Type B pancreatic cell (in vitro differentiated cells): ENCODE measurements around the gene CDH11. TPM values are rescaled to one million over a fixed set of nuclear protein-coding genes. Genes with fewer than 3 reads are reported as not detected.

Experiments
- DNase-seq: peaks from one replicate; pipeline ENCODE4 v3.0.0; 2021; ENCODE audit warnings: mixed read lengths; ENCODE audit not compliant: unreplicated experiment; ENCODE audit errors: extremely low spot score
- H3K27ac Mint-ChIP-seq: 2 replicates; pipeline ENCODE4 v1.8.0; 2021; ENCODE audit warnings: mild to moderate bottlenecking, mixed read lengths
- H3K27me3 Mint-ChIP-seq: 2 replicates; pipeline ENCODE4 v1.8.0; 2021; ENCODE audit warnings: mixed read lengths
- H3K36me3 Mint-ChIP-seq: 2 replicates; pipeline ENCODE4 v1.8.0; 2021; ENCODE audit warnings: mixed read lengths
- H3K4me1 Mint-ChIP-seq: one replicate; pipeline ENCODE4 v1.8.0; 2021; ENCODE audit warnings: mixed read lengths; ENCODE audit not compliant: unreplicated experiment
- H3K4me3 Mint-ChIP-seq: 2 replicates; pipeline ENCODE4 v1.8.0; 2021; ENCODE audit warnings: mild to moderate bottlenecking, mixed read lengths
- H3K9me3 Mint-ChIP-seq: 2 replicates; pipeline ENCODE4 v1.8.0; 2021; ENCODE audit warnings: mixed read lengths
- total RNA-seq: library from RNA; stranded (reverse); gene quantifications from 2 replicates; pipeline ENCODE4 v1.2.1, GENCODE V29; 2021; ENCODE audit warnings: low replicate concordance
- TF ChIP-seq, protein P1 (sequence below): fragments of 200-600 bp; sonication (generic); conservative IDR thresholded peaks from 2 replicates; pipeline ENCODE4 v1.5.0; 2021; ENCODE audit warnings: antibody characterized with exemption, mild to moderate bottlenecking

CDH11 gene
- total RNA-seq, 1 donor from 2014 or later = 287 TPM

DNA sequence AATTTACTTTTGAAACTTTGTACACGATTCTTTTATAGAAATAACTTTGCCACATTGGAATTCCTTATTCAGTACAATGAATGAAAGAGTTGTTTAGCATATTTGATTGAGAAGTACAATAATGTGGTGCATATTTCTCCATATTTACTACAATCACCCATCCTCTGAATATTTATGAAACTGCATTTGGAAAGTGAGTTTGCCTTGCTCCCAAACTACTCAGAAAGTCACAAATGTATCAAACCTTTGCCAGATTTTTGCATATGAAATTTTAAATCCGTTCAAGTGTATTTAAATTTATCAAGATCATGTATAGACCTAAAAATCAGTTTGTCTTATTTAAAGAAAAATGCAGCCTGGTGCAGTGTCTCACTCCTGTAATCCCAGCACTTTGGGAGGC lies 148.7 kb downstream of the CDH11 start:
- Mint-ChIP-seq H3K27ac (no peak overlapping the region), H3K4me1 (peaks cover 16% of the 10 kb centered on the region), H3K36me3 (peaks cover 32% of the 10 kb centered on the region), H3K9me3 (no peaks in the 10 kb centered on the region), H3K27me3 (no peaks in the 10 kb centered on the region), H3K4me3 (no peak overlapping the region)
- TF ChIP-seq, protein P1, sequence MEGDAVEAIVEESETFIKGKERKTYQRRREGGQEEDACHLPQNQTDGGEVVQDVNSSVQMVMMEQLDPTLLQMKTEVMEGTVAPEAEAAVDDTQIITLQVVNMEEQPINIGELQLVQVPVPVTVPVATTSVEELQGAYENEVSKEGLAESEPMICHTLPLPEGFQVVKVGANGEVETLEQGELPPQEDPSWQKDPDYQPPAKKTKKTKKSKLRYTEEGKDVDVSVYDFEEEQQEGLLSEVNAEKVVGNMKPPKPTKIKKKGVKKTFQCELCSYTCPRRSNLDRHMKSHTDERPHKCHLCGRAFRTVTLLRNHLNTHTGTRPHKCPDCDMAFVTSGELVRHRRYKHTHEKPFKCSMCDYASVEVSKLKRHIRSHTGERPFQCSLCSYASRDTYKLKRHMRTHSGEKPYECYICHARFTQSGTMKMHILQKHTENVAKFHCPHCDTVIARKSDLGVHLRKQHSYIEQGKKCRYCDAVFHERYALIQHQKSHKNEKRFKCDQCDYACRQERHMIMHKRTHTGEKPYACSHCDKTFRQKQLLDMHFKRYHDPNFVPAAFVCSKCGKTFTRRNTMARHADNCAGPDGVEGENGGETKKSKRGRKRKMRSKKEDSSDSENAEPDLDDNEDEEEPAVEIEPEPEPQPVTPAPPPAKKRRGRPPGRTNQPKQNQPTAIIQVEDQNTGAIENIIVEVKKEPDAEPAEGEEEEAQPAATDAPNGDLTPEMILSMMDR = no peak
- no peak for DNase-seq

DNA sequence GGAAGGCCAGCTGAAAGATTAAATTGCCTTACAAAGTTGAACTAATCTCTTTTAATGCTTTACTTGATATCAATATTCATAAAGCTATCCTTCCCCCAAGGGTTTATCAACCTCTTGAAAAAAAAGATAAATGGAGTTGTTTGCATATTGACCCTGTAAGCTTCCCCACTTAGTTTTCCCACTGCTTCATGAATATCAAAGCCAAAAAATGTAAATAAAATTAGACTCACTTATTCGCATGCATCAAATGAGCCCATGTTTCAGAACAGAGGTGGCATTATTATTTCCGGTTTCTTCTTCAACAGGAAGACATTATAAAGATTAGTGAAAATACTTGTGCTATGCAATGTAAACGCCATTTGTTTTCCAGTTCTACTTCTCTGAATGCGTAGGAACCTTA lies 150.7 kb downstream of the CDH11 start:
- TF ChIP-seq, protein P1 = no peak
- Mint-ChIP-seq H3K4me1 (peaks cover 16% of the 10 kb centered on the region), H3K4me3 (no peak overlapping the region), H3K27me3 (no peaks in the 10 kb centered on the region), H3K36me3 (peaks cover 30% of the 10 kb centered on the region), H3K27ac (no peak overlapping the region), H3K9me3 (no peaks in the 10 kb centered on the region)
- DNase-seq = no peak

DNA sequence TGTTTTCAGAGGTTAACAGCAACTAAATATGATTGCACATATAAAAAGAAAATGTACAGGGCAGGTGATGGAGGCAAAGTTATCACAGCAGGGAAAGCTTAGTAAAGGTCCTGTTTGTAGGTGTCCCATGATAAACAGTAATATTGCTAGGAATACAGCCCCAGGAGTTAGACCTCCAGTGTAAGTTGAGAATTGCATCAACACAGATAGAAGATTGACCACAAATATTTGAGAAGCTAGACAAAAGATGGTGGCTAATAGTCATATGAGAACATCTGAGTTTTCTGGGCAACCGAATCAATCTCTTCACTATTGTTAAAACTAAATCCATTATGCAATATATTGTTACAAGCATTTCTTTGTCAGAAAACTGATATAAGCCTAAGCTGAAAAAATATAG lies 152.6 kb downstream of the CDH11 start:
- DNase-seq = no peak
- H3K4me3 Mint-ChIP-seq = no peak overlapping the region
- TF ChIP-seq, protein P1 = no peak
- no peak overlapping the region for H3K27ac Mint-ChIP-seq
- peaks cover 12% of the 10 kb centered on the region for H3K4me1 Mint-ChIP-seq
- no peaks in the 10 kb centered on the region for H3K9me3 Mint-ChIP-seq
- H3K27me3 Mint-ChIP-seq = no peaks in the 10 kb centered on the region
- H3K36me3 Mint-ChIP-seq = peaks cover 30% of the 10 kb centered on the region

DNA sequence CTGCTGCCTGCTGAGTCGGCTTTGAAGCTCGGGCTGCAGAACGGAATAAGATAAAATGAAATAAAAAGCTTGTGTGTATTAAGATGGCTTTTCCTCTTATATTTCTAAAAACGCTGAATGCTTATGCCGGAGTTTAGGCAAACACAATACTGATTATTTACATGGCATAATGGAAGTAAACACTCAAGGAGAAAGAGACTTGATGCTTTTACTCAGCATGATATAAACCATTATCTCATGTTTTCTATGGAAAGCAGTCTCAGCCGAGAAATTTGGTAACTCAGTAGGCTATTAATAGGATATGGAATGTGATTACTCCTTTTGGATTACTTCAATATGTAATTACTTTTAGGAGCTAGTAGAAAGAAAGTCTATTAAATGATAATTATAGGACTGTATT lies 153.3 kb downstream of the CDH11 start:
- DNase-seq = no peak
- TF ChIP-seq, protein P1 = no peak
- Mint-ChIP-seq H3K27me3 (no peaks in the 10 kb centered on the region), H3K9me3 (no peaks in the 10 kb centered on the region), H3K4me1 (peaks cover 12% of the 10 kb centered on the region), H3K4me3 (no peak overlapping the region), H3K36me3 (peaks cover 36% of the 10 kb centered on the region), H3K27ac (no peak overlapping the region)

DNA sequence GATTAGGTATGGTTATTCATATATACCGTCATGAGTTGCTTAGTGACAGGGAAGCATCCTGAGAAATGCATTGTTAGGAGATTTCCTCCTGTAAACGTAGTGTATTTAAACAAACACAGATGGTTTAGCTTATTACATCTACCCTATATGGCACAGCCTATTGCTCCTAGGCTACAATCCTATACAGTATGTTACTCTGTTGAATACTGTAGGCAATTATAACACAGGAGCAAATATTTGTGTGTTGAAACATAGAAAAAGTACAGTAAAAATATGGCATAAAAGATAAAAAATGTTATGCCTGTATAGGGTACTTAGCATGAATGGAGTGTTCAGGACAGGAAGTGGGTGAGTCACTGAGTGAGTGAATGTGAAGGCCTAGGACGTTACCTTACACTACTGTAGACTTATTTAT lies 157.7 kb downstream of the CDH11 start:
- Mint-ChIP-seq H3K36me3 (peaks cover 27% of the 10 kb centered on the region), H3K4me1 (peaks cover 3% of the 10 kb centered on the region), H3K9me3 (no peaks in the 10 kb centered on the region), H3K27me3 (no peaks in the 10 kb centered on the region), H3K27ac (no peak overlapping the region), H3K4me3 (no peak overlapping the region)
- DNase-seq = no peak
- TF ChIP-seq, protein P1 = no peak

DNA sequence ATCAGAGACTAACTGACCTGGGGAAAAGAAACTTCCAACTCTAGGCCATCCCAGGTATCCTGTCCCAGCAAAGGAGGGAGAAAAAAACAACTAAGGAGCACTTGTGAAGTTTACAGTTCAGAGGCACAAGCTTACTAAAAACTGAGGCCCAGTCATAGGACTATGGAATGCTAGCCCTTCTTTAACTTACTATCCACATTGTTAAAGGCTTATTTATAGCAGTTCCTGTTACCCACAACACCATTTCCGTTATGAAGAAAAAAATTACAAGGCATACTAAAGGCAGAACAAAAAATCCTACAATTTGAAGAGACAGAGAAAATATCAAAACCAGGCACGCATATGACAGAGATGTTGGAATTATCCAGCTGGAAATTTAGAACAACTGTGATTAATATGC lies 159.1 kb downstream of the CDH11 start:
- no peaks in the 10 kb centered on the region for H3K27me3 Mint-ChIP-seq
- H3K36me3 Mint-ChIP-seq = peaks cover 32% of the 10 kb centered on the region
- H3K4me3 Mint-ChIP-seq = no peak overlapping the region
- no peak for DNase-seq
- no peak overlapping the region for H3K27ac Mint-ChIP-seq
- H3K9me3 Mint-ChIP-seq = no peaks in the 10 kb centered on the region
- no peaks in the 10 kb centered on the region for H3K4me1 Mint-ChIP-seq
- TF ChIP-seq, protein P1 = no peak
